IMR-90 (cell line): ENCODE results near the gene POLR1G. TPM values are rescaled to one million over a fixed set of nuclear protein-coding genes. Genes with fewer than 3 reads are reported as not detected.

Experiments used
- ATAC-seq: fragments of 200-7000 bp; cut with Tn5 transposase; 2 replicates; pipeline ENCODE4 v1.9.1; 2020; ENCODE audit warnings: low read depth, mild to moderate bottlenecking, moderate library complexity
- BruUV-seq: library from RNA; stranded (reverse); fragments of 400-500 nt; replicated peaks from 2 replicates; lab custom pipeline; 2021; lab: Mats Ljungman, UMichigan
- CTCF ChIA-PET: fragments of 300-600 bp; formaldehyde crosslinking; extraction: SDS; loops from one replicate; lab custom pipeline; 2021; ENCODE audit warnings: antibody characterized with exemption; lab: Yijun Ruan, JAX
- POLR2A ChIA-PET: fragments of 300-600 bp; sonication (Branson Sonifier 250); formaldehyde crosslinking; loops from one replicate; lab custom pipeline; 2022; ENCODE audit warnings: antibody characterized with exemption; ENCODE audit not compliant: unreplicated experiment; lab: Charles Lee
- DNase-seq: peaks from one replicate; pipeline ENCODE4 v3.0.0; 2013
- H2AFZ ChIP-seq: replicated peaks from 2 replicates; pipeline ENCODE3; 2013; ENCODE audit warnings: low read length, mild to moderate bottlenecking; ENCODE audit not compliant: poor library complexity
- H2AK5ac ChIP-seq: 2 replicates; pipeline ENCODE4 v1.6.1; 2013; ENCODE audit warnings: low read depth, low read length, inconsistent platforms
- H2AK9ac ChIP-seq: replicated peaks from 2 replicates; pipeline ENCODE3; 2013; ENCODE audit warnings: mild to moderate bottlenecking, low read depth, low read length, moderate library complexity; ENCODE audit not compliant: poor library complexity
- H2BK120ac ChIP-seq: 2 replicates; pipeline ENCODE4 v1.6.1; 2013; ENCODE audit warnings: low read depth, low read length, inconsistent platforms
- H2BK15ac ChIP-seq: 3 replicates; pipeline ENCODE4 v1.6.1; 2013; ENCODE audit warnings: low read depth, low read length, inconsistent platforms
- H2BK20ac ChIP-seq: 2 replicates; pipeline ENCODE4 v1.6.1; 2013; ENCODE audit warnings: low read depth, mild to moderate bottlenecking, inconsistent platforms, low read length, moderate library complexity
- H2BK5ac ChIP-seq: 2 replicates; pipeline ENCODE4 v1.6.1; 2013; ENCODE audit warnings: mild to moderate bottlenecking, low read depth, low read length, inconsistent platforms; ENCODE audit not compliant: poor library complexity, severe bottlenecking
- H3K14ac ChIP-seq: replicated peaks from 2 replicates; pipeline ENCODE4 v1.6.1; 2013; ENCODE audit warnings: low read depth, low read length, inconsistent platforms
- H3K18ac ChIP-seq: 2 replicates; pipeline ENCODE4 v1.6.1; 2013; ENCODE audit warnings: low read depth, low read length, control low read depth
- H3K23ac ChIP-seq: 2 replicates; pipeline ENCODE4 v1.6.1; 2013; ENCODE audit warnings: low read depth, low read length, inconsistent platforms
- H3K27ac ChIP-seq: 2 replicates; pipeline ENCODE4 v1.5.1; 2013; ENCODE audit warnings: mild to moderate bottlenecking, control low read depth, low read length; ENCODE audit not compliant: insufficient read depth
- H3K27me3 ChIP-seq: 2 replicates; pipeline ENCODE4 v1.6.1; 2013; ENCODE audit warnings: low read length; ENCODE audit not compliant: control insufficient read depth, insufficient read depth
- H3K36me3 ChIP-seq: 2 replicates; pipeline ENCODE4 v1.6.1; 2013; ENCODE audit warnings: low read length, mixed read lengths; ENCODE audit not compliant: control insufficient read depth, insufficient read depth
- H3K4ac ChIP-seq: 2 replicates; pipeline ENCODE4 v1.6.1; 2013; ENCODE audit warnings: low read depth, low read length, inconsistent platforms
- H3K4me1 ChIP-seq: 2 replicates; pipeline ENCODE4 v1.6.1; 2013; ENCODE audit warnings: low read length, mixed read lengths; ENCODE audit not compliant: control insufficient read depth, insufficient read depth
- H3K4me2 ChIP-seq: 2 replicates; pipeline ENCODE4 v1.6.1; 2013; ENCODE audit warnings: low read depth, mild to moderate bottlenecking, control low read depth, low read length, moderate library complexity
- H3K4me3 ChIP-seq: 2 replicates; pipeline ENCODE4 v1.5.1; 2013; ENCODE audit warnings: low read depth, mild to moderate bottlenecking, control low read depth, low read length, moderate library complexity; ENCODE audit not compliant: insufficient read depth
- H3K56ac ChIP-seq: 2 replicates; pipeline ENCODE4 v1.6.1; 2013; ENCODE audit warnings: low read length, inconsistent platforms; ENCODE audit not compliant: insufficient read depth; ENCODE audit errors: extremely low read depth
- H3K79me1 ChIP-seq, 2 experiments: 2 replicates each; pipeline ENCODE4 v1.6.1; 2013; ENCODE audit warnings: low read length in 2 of 2, inconsistent platforms in 1 of 2, low read depth in 1 of 2
- H3K9ac ChIP-seq: 2 replicates; pipeline ENCODE4 v1.6.1; 2013; ENCODE audit warnings: low read depth, low read length, control low read depth
- H3K9me1 ChIP-seq: 2 replicates; pipeline ENCODE4 v1.6.1; 2013; ENCODE audit warnings: low read length, inconsistent platforms; ENCODE audit not compliant: insufficient read depth
- H3K9me3 ChIP-seq: 2 replicates; pipeline ENCODE4 v1.6.1; 2013; ENCODE audit warnings: low read length; ENCODE audit not compliant: control insufficient read depth, insufficient read depth
- H4K20me1 ChIP-seq: 2 replicates; pipeline ENCODE4 v1.6.1; 2013; ENCODE audit warnings: low read length, inconsistent platforms; ENCODE audit not compliant: insufficient read depth
- H4K5ac ChIP-seq: 2 replicates; pipeline ENCODE4 v1.6.1; 2013; ENCODE audit warnings: mild to moderate bottlenecking, low read depth, low read length, control low read depth
- H4K8ac ChIP-seq, 2 experiments: 2 replicates each; pipeline ENCODE4 v1.6.1; 2013; ENCODE audit warnings: low read depth in 2 of 2, low read length in 2 of 2, control low read depth in 1 of 2, inconsistent platforms in 1 of 2
- H4K91ac ChIP-seq: 2 replicates; pipeline ENCODE4 v1.6.1; 2013; ENCODE audit warnings: low read depth, low read length, inconsistent platforms; ENCODE audit not compliant: insufficient read depth
- CEBPB ChIP-seq: IDR thresholded peaks from 2 replicates; pipeline ENCODE4 v1.6.1; 2012; ENCODE audit warnings: low read depth, low read length, improper control_type of control experiment
- CHD1 ChIP-seq: IDR thresholded peaks from 2 replicates; pipeline ENCODE4 v1.6.1; 2012; ENCODE audit warnings: low read depth, low read length, improper control_type of control experiment
- MAFK ChIP-seq: IDR thresholded peaks from 2 replicates; pipeline ENCODE4 v1.6.1; 2012; ENCODE audit warnings: low read depth, low read length, improper control_type of control experiment
- RAD21 ChIP-seq: IDR thresholded peaks from 2 replicates; pipeline ENCODE4 v1.6.1; 2012; ENCODE audit warnings: low read length, improper control_type of control experiment
- WGBS, 2 experiments: methylation state at CpG; one replicate each; pipeline versions ENCODE4 v1.1.5 to v1.1.7; 2013; ENCODE audit warnings: missing lambda C conversion rate in 2 of 2; ENCODE audit not compliant: insufficient read length in 1 of 2; ENCODE audit errors: extremely low coverage in 2 of 2; 5-methylcytosine and 5-hydroxymethylcytosine counted together
- dilution Hi-C: fragments of 300-500 bp; cut with HindIII; formaldehyde crosslinking; loops from one replicate; pipeline ENCODE4 v1.14.3; 2018; ENCODE audit warnings: low sequenced_read_pairs; ENCODE audit not compliant: unreplicated experiment
- in situ Hi-C: fragments of 300-500 bp; cut with MboI; formaldehyde crosslinking; loops from 3 replicates; pipeline ENCODE4 v1.14.3; 2019; ENCODE audit warnings: low sequenced_read_pairs, inconsistent platforms, mixed read lengths
- intact Hi-C: fragments of 100-400 bp; cut with micrococcal nuclease; formaldehyde crosslinking; loops from 2 replicates; pipeline ENCODE4 v1.10.0; 2022
- polyA plus RNA-seq, 3 experiments: library from polyadenylated mRNA; depleted of rRNA; stranded (reverse); fragments of >200 nt; gene quantifications; 2 replicates each; pipeline ENCODE4 v1.2.3, GENCODE V29; 2012; ENCODE audit warnings: low replicate concordance in 1 of 3
- total RNA-seq: library from RNA; depleted of rRNA; stranded (reverse); fragments of >200 nt; gene quantifications from 2 replicates; pipeline ENCODE4 v1.2.3, GENCODE V29; 2012
- TF ChIP-seq, protein P1 (sequence below): conservative IDR thresholded peaks from 2 replicates; pipeline ENCODE4 v1.5.1; 2012; ENCODE audit warnings: mild to moderate bottlenecking, low read depth, low read length, improper control_type of control experiment

Gene POLR1G
- total and polyA plus RNA-seq, 2 of the 4 experiments (the other 2 are of a cell fraction), result 8.0 to 12.5 TPM

DNA sequence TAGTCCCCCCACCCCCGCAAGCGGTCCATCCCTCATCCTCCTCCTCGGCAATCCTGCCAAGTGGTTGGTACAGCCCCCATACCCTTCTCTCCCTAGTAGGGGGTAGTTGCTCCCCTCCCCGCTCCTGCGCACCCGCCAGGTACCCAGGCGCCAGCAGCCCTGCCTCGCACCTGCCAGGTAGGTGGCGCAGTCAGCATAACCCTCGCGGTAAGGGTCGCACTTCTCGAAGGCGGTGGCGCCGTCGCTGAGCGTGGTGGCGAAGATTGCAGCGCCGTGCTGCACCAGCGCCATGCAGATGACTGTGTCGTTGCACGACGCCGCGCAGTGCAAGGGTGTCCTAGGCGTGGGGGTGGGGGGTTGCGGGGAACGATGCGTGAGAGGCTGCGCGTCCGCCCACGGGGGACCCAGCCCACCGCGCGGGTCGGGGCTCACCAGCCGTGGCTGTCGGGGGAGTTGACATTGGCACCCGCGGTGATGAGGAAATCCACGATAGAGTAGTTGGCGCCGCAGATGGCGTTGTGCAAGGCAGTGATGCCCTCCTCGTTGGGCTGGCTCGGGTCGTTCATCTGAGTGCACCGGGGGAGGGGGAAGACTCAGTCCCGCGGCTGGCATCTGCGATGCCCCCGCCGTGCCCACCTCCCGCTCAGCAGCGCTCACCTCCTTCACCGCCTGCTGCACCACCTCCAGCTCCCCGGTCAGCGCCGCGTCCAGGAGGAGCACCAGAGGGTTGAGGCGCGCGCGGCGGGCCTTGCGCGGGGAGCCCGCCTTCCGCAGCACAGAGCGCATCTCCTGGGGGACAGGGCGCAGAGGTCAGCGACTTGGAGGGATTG, 20.8 kb upstream of the POLR1G start (continued):
- no peak for TF ChIP-seq MAFK
- TF ChIP-seq CHD1, result no peak

DNA sequence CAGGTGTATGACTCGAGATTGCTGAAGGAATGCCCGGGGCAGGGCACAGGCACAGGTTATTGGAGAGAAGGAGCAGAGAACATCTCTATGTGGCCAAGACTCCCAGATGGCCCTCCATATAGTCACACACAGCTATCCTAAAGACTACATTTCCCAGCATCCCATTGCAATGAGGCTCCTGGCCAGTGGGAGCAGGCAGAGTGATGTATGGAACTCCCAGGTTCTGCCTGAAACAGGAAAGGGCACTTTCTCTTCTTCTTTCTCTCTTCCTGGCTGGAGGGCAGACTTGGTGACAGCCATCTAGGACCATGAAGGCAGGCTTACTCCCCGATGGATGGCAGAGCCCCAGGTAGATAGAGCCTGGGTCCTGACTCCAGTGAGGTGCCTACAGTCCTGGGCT, 15.1 kb upstream of the POLR1G start:
- ChIA-PET CTCF (interaction anchor here (1.3 kb wide), 1 partner anchor 14 kb away, joined by 3 read pairs; no protein-coding TSS in a partner anchor), POLR2A (no interaction called here)
- no peak overlapping the region for H3K27ac ChIP-seq
- TF ChIP-seq CEBPB (no peak), RAD21 (no peak)
- TF ChIP-seq, protein P1, sequence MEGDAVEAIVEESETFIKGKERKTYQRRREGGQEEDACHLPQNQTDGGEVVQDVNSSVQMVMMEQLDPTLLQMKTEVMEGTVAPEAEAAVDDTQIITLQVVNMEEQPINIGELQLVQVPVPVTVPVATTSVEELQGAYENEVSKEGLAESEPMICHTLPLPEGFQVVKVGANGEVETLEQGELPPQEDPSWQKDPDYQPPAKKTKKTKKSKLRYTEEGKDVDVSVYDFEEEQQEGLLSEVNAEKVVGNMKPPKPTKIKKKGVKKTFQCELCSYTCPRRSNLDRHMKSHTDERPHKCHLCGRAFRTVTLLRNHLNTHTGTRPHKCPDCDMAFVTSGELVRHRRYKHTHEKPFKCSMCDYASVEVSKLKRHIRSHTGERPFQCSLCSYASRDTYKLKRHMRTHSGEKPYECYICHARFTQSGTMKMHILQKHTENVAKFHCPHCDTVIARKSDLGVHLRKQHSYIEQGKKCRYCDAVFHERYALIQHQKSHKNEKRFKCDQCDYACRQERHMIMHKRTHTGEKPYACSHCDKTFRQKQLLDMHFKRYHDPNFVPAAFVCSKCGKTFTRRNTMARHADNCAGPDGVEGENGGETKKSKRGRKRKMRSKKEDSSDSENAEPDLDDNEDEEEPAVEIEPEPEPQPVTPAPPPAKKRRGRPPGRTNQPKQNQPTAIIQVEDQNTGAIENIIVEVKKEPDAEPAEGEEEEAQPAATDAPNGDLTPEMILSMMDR, result no peak
- H3K9me3 ChIP-seq, result no peaks in the 10 kb centered on the region
- H3K23ac ChIP-seq, result no peak overlapping the region
- no TSS peak for BruUV-seq
- H3K56ac ChIP-seq, result no peak overlapping the region
- peak overlapping the region; percentile 75 for H2AK9ac ChIP-seq
- H3K4me3 ChIP-seq, result no peak overlapping the region
- no peak overlapping the region for H4K91ac ChIP-seq
- intact Hi-C loops (no loop called here), dilution Hi-C loops (no loop called here), in situ Hi-C loops (no loop called here)
- 57% methylated on average over 1 of the region's 3 CpGs; no CpG with 5 or more reads in 1 of the 2 experiments for WGBS, 2 experiments
- no peaks in the 10 kb centered on the region for H3K27me3 ChIP-seq
- H3K18ac ChIP-seq, result no peak overlapping the region
- no peak overlapping the region for H2BK5ac ChIP-seq
- H4K5ac ChIP-seq, result no peak overlapping the region
- no peak overlapping the region for H3K4me2 ChIP-seq
- no peaks in the 10 kb centered on the region for H4K20me1 ChIP-seq
- H2BK120ac ChIP-seq, result no peak overlapping the region
- H2AFZ ChIP-seq, result peak overlapping the region; percentile 77
- no peak overlapping the region for H3K4ac ChIP-seq
- ATAC-seq (peak; percentile 91), DNase-seq (peak; percentile 18)
- H3K4me1 ChIP-seq, result no peaks in the 10 kb centered on the region
- H2BK15ac ChIP-seq, result no peak overlapping the region
- H3K14ac ChIP-seq, result no peak overlapping the region
- peak overlapping the region in 1 of 2 experiments; percentile 22; a peak in 1 of 4 replicates for H4K8ac ChIP-seq
- H2AK5ac ChIP-seq, result peak overlapping the region; percentile 13; the same call in 1 of the 2 replicates
- no peaks in the 10 kb centered on the region; the same call in none of the 2 replicates for H3K36me3 ChIP-seq
- H3K79me1 ChIP-seq, result no peaks in the 10 kb centered on the region
- no peaks in the 10 kb centered on the region for H3K9me1 ChIP-seq
- no peak overlapping the region for H2BK20ac ChIP-seq
- no peak overlapping the region for H3K9ac ChIP-seq
